SIG-M5 treated with dmso at 0.1 percent for 504 hours (cell line): ENCODE data around the gene OR2A7.
"Not testable (repeated sequence)": the region's sequence is repeated elsewhere in the genome, so short reads cannot be mapped to it uniquely, and the experiment has no call there.

Experiments
- DNase-seq: peaks from one replicate; lab custom pipeline; 2025; ENCODE audit not compliant: unreplicated experiment; lab: John Stamatoyannopoulos, UW

The OR2A7 gene

GRCh38 chr7:144255471-144255897 lies 9.1 kb downstream of the OR2A7 start:
- no peak for DNase-seq

GRCh38 chr7:144252307-144252706 lies 12.3 kb downstream of the OR2A7 start:
- DNase-seq: not testable (repeated sequence)

- not testable (repeated sequence) for DNase-seq
Observed at GRCh38 chr7:144247674-144248330, 16.8 kb downstream of the OR2A7 start.

GRCh38 chr7:144246967-144247366 lies 17.6 kb downstream of the OR2A7 start:
- not testable (repeated sequence) for DNase-seq

GRCh38 chr7:144245372-144245771 lies 19.2 kb downstream of the OR2A7 start:
- DNase-seq: not testable (repeated sequence)

- not testable (repeated sequence) for DNase-seq
Observed at GRCh38 chr7:144239365-144239764, 25.2 kb downstream of the OR2A7 start, which contains the start of gene OR2A42. TSS of gene OR2A42 (minus strand) at chr7:144239605. CDS start at chr7:144232843, 6,762 bp downstream.

GRCh38 chr7:144238530-144239082 lies 26.0 kb downstream of the OR2A7 start:
- not testable (repeated sequence) for DNase-seq

- not testable (repeated sequence) for DNase-seq
Observed at GRCh38 chr7:144233039-144233438, 31.6 kb downstream of the OR2A7 start.

- DNase-seq: not testable (repeated sequence)
Observed at GRCh38 chr7:144231027-144231426, 33.6 kb downstream of the OR2A7 start.

GRCh38 chr7:144228810-144229209 lies 35.8 kb downstream of the OR2A7 start:
- not testable (repeated sequence) for DNase-seq

GRCh38 chr7:144226866-144227265 lies 37.7 kb downstream of the OR2A7 start:
- not testable (repeated sequence) for DNase-seq

- DNase-seq: not testable (repeated sequence)
Observed at GRCh38 chr7:144223675-144224074, 40.9 kb downstream of the OR2A7 start.

- DNase-seq: not testable (repeated sequence)
Observed at GRCh38 chr7:144220531-144220930, 44.1 kb downstream of the OR2A7 start.

- not testable (repeated sequence) for DNase-seq
Observed at GRCh38 chr7:144219149-144219548, 45.4 kb downstream of the OR2A7 start.

- DNase-seq: not testable (repeated sequence)
Observed at GRCh38 chr7:144218581-144218980, 46.0 kb downstream of the OR2A7 start.

GRCh38 chr7:144217200-144217599 lies 47.4 kb downstream of the OR2A7 start:
- not testable (repeated sequence) for DNase-seq
